SK-N-SH (cell line): ENCODE data around the gene SSR4. TPM values are rescaled to one million over a fixed set of nuclear protein-coding genes. Genes with fewer than 3 reads are reported as not detected.
"Not testable (repeated sequence)": the region's sequence is repeated elsewhere in the genome, so short reads cannot be mapped to it uniquely, and the experiment has no call there.

Source experiments
- CTCF ChIA-PET: fragments of 300-600, 350-600 bp; formaldehyde crosslinking; extraction: SDS; loops from one replicate; lab custom pipeline; 2021; lab: Yijun Ruan, JAX
- POLR2A ChIA-PET: fragments of 350-600 bp; sonication (Branson Sonifier 250); formaldehyde crosslinking; extraction: SDS; loops from one replicate; lab custom pipeline; 2020; ENCODE audit warnings: antibody characterized with exemption, inconsistent platforms; lab: Yijun Ruan, JAX
- DNase-seq: peaks from one replicate; pipeline ENCODE4 v3.0.0; 2012
- H2AFZ ChIP-seq: fragments of 200-600 bp; sonication (generic); 2 replicates; pipeline ENCODE4 v1.8.1; 2016; ENCODE audit warnings: antibody characterized with exemption, mild to moderate bottlenecking, low read depth
- H3F3A ChIP-seq: fragments of 200-600 bp; sonication (generic); replicated peaks from 2 replicates; pipeline ENCODE3; 2016; ENCODE audit warnings: antibody characterized with exemption, mild to moderate bottlenecking; ENCODE audit not compliant: insufficient read depth
- H3K27ac ChIP-seq, 2 experiments: fragments of 200-500 bp in 1 of 2; fragments of 200-600 bp in 1 of 2; sonication (Bioruptor generic) in 1 of 2; sonication (generic), shearing (Covaris generic) in 1 of 2; 2 replicates each; pipeline versions ENCODE4 v1.5.1 to v1.6.1; 2014 to 2016; ENCODE audit warnings: low read depth in 2 of 2, inconsistent platforms in 1 of 2, low read length in 1 of 2, mild to moderate bottlenecking in 1 of 2, mixed read lengths in 1 of 2
- H3K27me3 ChIP-seq: fragments of 200-600 bp; sonication (generic), shearing (Covaris generic); 2 replicates; pipeline ENCODE4 v1.6.1; 2016; ENCODE audit warnings: mixed run types; ENCODE audit not compliant: insufficient read depth
- H3K36me3 ChIP-seq, 2 experiments: fragments of 200-500 bp in 1 of 2; fragments of 200-600 bp in 1 of 2; sonication (Bioruptor generic) in 1 of 2; sonication (generic) in 1 of 2; replicated peaks in 1 of 2; 2 replicates each; pipeline versions ENCODE3 to v1.5.1; 2014 to 2016; ENCODE audit warnings: low read length in 1 of 2, mild to moderate bottlenecking in 1 of 2; ENCODE audit not compliant: insufficient read depth in 2 of 2, control insufficient read depth in 1 of 2
- H3K4me1 ChIP-seq, 2 experiments: fragments of 200-500 bp in 1 of 2; fragments of 200-600 bp in 1 of 2; sonication (Bioruptor generic) in 1 of 2; sonication (generic), shearing (Covaris generic) in 1 of 2; 2 replicates each; pipeline versions ENCODE4 v1.5.1 to v1.6.1; 2014 to 2016; ENCODE audit warnings: low read depth in 1 of 2, low read length in 1 of 2, mixed run types in 1 of 2; ENCODE audit not compliant: insufficient read depth in 2 of 2, control insufficient read depth in 1 of 2
- H3K4me2 ChIP-seq: fragments of 200-600 bp; sonication (generic), shearing (Covaris generic); 2 replicates; pipeline ENCODE4 v1.6.1; 2017; ENCODE audit warnings: mixed run types
- H3K4me3 ChIP-seq, 2 experiments: fragments of 200-500 bp in 1 of 2; fragments of 200-600 bp in 1 of 2; sonication (Bioruptor generic) in 1 of 2; sonication (generic), shearing (Covaris generic) in 1 of 2; 2 replicates each; pipeline versions ENCODE4 v1.5.1 to v1.8.1; 2014 to 2016; ENCODE audit warnings: low read depth in 2 of 2, inconsistent platforms in 1 of 2, low read length in 1 of 2, mild to moderate bottlenecking in 1 of 2, mixed read lengths in 1 of 2, moderate library complexity in 1 of 2
- H3K79me2 ChIP-seq: fragments of 200-600 bp; sonication (generic); 2 replicates; pipeline ENCODE4 v1.8.1; 2017; ENCODE audit warnings: mild to moderate bottlenecking; ENCODE audit not compliant: insufficient read depth
- H3K9ac ChIP-seq: fragments of 200-600 bp; sonication (generic); 2 replicates; pipeline ENCODE4 v1.6.1; 2017; ENCODE audit warnings: mixed run types
- H3K9me2 ChIP-seq: fragments of 200-600 bp; sonication (generic); 2 replicates; pipeline ENCODE4 v1.6.1; 2017; ENCODE audit warnings: mixed run types
- H3K9me3 ChIP-seq: fragments of 200-600 bp; sonication (generic); 2 replicates; pipeline ENCODE4 v1.6.1; 2017; ENCODE audit warnings: mixed run types, mild to moderate bottlenecking, moderate library complexity
- H4K20me1 ChIP-seq: fragments of 200-600 bp; sonication (generic); 2 replicates; pipeline ENCODE4 v1.6.1; 2017; ENCODE audit warnings: mild to moderate bottlenecking, mixed run types; ENCODE audit not compliant: insufficient read depth
- EP300 ChIP-seq, 2 experiments: IDR thresholded peaks; 2 replicates each; pipeline versions ENCODE4 v1.4.0 to v1.6.1; 2012; ENCODE audit warnings: borderline replicate concordance in 1 of 2, low read depth in 1 of 2, low read length in 1 of 2
- FOSL2 ChIP-seq: IDR thresholded peaks from 2 replicates; pipeline ENCODE4 v1.4.0; 2012; ENCODE audit warnings: low read depth, mild to moderate bottlenecking, moderate library complexity, borderline replicate concordance
- FOXM1 ChIP-seq: IDR thresholded peaks from 2 replicates; pipeline ENCODE4 v1.4.0; 2012; ENCODE audit warnings: low read depth, mild to moderate bottlenecking
- GABPA ChIP-seq: IDR thresholded peaks from 2 replicates; pipeline ENCODE4 v1.4.0; 2012; ENCODE audit warnings: low read depth, mild to moderate bottlenecking
- JUND ChIP-seq: IDR thresholded peaks from 2 replicates; pipeline ENCODE4 v1.4.0; 2012
- NRF1 ChIP-seq: IDR thresholded peaks from 2 replicates; pipeline ENCODE4 v1.6.1; 2012; ENCODE audit warnings: low read depth, mild to moderate bottlenecking, low read length
- TCF12 ChIP-seq: IDR thresholded peaks from 2 replicates; pipeline ENCODE4 v1.4.0; 2012
- WGBS: methylation state at CpG from one replicate; pipeline ENCODE4 v1.1.6; 2017; ENCODE audit warnings: low lambda C conversion rate; 5-methylcytosine and 5-hydroxymethylcytosine counted together
- polyA plus RNA-seq, 3 experiments: library from polyadenylated mRNA; depleted of rRNA; stranded (reverse); fragments of >200 nt; gene quantifications; 2 replicates each; pipeline ENCODE4 v1.2.3, GENCODE V29; 2012
- TF ChIP-seq, protein P1 (sequence below): IDR thresholded peaks from 2 replicates; pipeline ENCODE4 v1.4.0; 2012; ENCODE audit warnings: low read depth, borderline replicate concordance

SSR4 gene
- polyA plus RNA-seq, 1 of the 3 experiments (the other 2 are of a cell fraction): 367 TPM

DNA sequence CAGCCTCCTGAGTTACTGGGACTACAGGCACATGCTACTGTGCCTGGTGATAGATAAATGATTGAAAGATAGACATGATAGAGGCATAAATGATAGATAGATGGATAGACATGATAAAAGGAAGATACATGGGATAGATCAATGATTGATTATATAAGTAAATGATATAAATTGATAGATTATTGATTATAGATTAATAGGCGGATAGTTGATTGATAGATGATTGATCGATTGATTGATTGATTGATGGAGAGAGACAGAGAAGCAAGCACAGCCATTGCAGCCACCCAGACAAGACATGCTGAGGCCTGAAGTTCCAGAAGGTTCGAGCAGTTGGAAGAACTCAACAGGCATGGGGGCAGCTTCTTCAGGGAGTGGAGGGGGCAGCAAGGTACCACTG, 48.1 kb upstream of the SSR4 start (continued):
- no peak for TF ChIP-seq FOXM1
- no peak for TF ChIP-seq TCF12
- TF ChIP-seq, protein P1, sequence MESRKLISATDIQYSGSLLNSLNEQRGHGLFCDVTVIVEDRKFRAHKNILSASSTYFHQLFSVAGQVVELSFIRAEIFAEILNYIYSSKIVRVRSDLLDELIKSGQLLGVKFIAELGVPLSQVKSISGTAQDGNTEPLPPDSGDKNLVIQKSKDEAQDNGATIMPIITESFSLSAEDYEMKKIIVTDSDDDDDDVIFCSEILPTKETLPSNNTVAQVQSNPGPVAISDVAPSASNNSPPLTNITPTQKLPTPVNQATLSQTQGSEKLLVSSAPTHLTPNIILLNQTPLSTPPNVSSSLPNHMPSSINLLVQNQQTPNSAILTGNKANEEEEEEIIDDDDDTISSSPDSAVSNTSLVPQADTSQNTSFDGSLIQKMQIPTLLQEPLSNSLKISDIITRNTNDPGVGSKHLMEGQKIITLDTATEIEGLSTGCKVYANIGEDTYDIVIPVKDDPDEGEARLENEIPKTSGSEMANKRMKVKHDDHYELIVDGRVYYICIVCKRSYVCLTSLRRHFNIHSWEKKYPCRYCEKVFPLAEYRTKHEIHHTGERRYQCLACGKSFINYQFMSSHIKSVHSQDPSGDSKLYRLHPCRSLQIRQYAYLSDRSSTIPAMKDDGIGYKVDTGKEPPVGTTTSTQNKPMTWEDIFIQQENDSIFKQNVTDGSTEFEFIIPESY: no peak

DNA sequence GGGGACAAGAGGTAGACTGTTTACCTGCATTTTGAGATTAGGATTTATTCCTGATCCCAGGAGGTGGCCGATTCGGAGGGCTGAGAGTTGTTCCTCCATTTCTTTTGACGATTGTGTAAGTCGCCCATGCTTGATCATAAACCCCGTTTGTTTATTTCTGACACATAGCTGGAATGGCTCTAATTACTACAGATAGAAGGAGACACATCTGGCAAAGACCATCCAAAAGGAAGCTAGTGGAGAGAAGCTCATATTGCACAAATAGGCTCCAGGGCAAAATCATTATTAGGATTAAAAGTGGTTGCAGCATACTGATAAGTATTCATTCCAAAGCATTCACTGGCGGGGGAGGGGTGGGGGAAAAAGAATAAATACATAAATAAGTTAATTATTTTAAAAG, 47.5 kb upstream of the SSR4 start:
- H4K20me1 ChIP-seq, H3K4me1 ChIP-seq, H3K9me2 ChIP-seq, H3K27ac ChIP-seq, H2AFZ ChIP-seq, H3K9ac ChIP-seq, H3K79me2 ChIP-seq, POLR2A ChIA-PET, H3K4me3 ChIP-seq, H3K4me2 ChIP-seq, H3K27me3 ChIP-seq, H3K36me3 ChIP-seq, H3F3A ChIP-seq, H3K9me3 ChIP-seq, DNase-seq: not testable (repeated sequence)
- CTCF ChIA-PET: interaction anchor here (0.9 kb wide), 1 partner anchor 17 kb away, joined by 6 read pairs; the partner anchor contains the start of gene PLXNB3
- 61% methylated on average over 6 of the region's 6 CpGs for WGBS

DNA sequence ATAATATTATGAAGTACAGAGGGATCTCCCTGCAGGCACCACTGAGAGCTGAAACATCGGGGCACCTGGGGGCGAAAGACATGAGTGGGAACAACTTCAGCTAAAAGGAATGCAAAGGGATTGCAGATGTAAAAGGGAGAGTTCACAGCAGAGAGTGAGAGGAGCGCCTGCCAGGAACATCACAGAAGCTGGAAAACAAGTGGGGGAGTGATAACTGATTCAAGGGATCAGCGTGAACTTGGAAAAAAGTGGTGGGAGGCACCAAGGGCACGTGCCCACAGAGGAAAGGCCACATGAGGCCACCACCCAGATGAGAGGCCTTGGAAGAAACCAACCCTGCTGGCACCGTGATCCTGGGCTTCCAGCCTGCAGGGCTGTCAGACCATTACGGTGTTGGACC, 45.5 kb upstream of the SSR4 start:
- H3K4me3 ChIP-seq, H3F3A ChIP-seq, H4K20me1 ChIP-seq, CTCF ChIA-PET, H3K9me2 ChIP-seq, H3K79me2 ChIP-seq, H3K27me3 ChIP-seq, H2AFZ ChIP-seq, H3K36me3 ChIP-seq, H3K27ac ChIP-seq, POLR2A ChIA-PET, H3K4me2 ChIP-seq, H3K4me1 ChIP-seq, H3K9me3 ChIP-seq, H3K9ac ChIP-seq, DNase-seq: not testable (repeated sequence)
- 45% methylated on average over 7 of the region's 7 CpGs for WGBS

DNA sequence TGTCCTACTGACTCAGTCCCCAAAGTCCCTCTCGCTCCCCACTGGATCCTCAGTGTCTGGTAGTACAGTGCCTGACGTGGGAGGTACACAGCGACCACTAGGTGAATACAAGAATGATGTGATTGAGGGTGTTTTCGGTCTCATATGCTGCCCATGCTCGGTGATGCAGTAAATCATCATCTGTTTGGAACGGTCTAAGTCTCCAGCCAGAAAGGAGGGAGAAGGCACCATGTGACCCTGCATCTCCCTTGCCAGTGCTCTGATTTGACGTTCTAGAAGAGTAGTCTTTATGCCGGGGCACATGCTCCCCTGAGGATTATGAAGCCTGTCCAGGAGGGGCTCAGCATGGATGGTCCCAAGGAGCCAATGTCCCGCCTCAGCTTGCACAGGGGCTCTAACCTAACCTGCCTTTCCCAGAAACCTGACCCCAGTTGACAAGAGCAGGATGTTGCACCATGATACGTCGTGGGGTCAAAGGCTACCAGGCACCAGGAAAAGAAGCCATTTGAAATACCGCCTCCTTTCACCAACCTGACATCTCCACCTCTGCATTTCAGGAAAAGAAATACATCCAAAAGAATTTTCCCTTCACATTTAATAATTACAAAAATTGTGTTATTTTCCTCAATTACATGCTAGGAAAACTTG, 44.2 kb upstream of the SSR4 start:
- CTCF ChIA-PET: no interaction called here
- no peak overlapping the region for H3K9ac ChIP-seq
- H3K27ac ChIP-seq: no peak overlapping the region
- H2AFZ ChIP-seq: no peak overlapping the region
- no peaks in the 10 kb centered on the region for H3K36me3 ChIP-seq
- 51% methylated on average over 11 of the region's 12 CpGs for WGBS
- no peaks in the 10 kb centered on the region for H3K79me2 ChIP-seq
- DNase-seq: no peak
- TF ChIP-seq FOSL2 (no peak), JUND (no peak), NRF1 (no peak), GABPA (no peak), TCF12 (no peak), EP300 (IDR thresholded peaks at IDR 0.05; ENCODE audit: borderline replicate concordance in 1 of 2, low read depth in 1 of 2, low read length in 1 of 2) (no peak)
- TF ChIP-seq, protein P1: no peak
- POLR2A ChIA-PET: no interaction called here
- H3K27me3 ChIP-seq: peaks cover 4% of the 10 kb centered on the region; the same call in 1 of the 2 replicates
- H3F3A ChIP-seq: no peaks in the 10 kb centered on the region
- H3K4me1 ChIP-seq: no peaks in the 10 kb centered on the region
- H3K9me3 ChIP-seq: no peaks in the 10 kb centered on the region
- no peaks in the 10 kb centered on the region for H4K20me1 ChIP-seq
- H3K9me2 ChIP-seq: no peaks in the 10 kb centered on the region
- H3K4me3 ChIP-seq: no peak overlapping the region
- no peak overlapping the region for H3K4me2 ChIP-seq
